Activated CD4-positive, alpha-beta T cell treated with anti-CD3 and anti-CD28 coated beads, Interleukin-2, amount 50 U/mL, for 24 hours (primary cell): ENCODE measurements around the gene SLC4A3.

Experiments used
- DNase-seq, 2 donors: peaks; one replicate each; pipeline ENCODE4 v3.0.0-alpha.2; 2020; ENCODE audit warnings: low read depth in 1 of 2, low spot score in 1 of 2

Gene SLC4A3, protein sequence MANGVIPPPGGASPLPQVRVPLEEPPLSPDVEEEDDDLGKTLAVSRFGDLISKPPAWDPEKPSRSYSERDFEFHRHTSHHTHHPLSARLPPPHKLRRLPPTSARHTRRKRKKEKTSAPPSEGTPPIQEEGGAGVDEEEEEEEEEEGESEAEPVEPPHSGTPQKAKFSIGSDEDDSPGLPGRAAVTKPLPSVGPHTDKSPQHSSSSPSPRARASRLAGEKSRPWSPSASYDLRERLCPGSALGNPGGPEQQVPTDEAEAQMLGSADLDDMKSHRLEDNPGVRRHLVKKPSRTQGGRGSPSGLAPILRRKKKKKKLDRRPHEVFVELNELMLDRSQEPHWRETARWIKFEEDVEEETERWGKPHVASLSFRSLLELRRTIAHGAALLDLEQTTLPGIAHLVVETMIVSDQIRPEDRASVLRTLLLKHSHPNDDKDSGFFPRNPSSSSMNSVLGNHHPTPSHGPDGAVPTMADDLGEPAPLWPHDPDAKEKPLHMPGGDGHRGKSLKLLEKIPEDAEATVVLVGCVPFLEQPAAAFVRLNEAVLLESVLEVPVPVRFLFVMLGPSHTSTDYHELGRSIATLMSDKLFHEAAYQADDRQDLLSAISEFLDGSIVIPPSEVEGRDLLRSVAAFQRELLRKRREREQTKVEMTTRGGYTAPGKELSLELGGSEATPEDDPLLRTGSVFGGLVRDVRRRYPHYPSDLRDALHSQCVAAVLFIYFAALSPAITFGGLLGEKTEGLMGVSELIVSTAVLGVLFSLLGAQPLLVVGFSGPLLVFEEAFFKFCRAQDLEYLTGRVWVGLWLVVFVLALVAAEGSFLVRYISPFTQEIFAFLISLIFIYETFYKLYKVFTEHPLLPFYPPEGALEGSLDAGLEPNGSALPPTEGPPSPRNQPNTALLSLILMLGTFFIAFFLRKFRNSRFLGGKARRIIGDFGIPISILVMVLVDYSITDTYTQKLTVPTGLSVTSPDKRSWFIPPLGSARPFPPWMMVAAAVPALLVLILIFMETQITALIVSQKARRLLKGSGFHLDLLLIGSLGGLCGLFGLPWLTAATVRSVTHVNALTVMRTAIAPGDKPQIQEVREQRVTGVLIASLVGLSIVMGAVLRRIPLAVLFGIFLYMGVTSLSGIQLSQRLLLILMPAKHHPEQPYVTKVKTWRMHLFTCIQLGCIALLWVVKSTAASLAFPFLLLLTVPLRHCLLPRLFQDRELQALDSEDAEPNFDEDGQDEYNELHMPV

DNA sequence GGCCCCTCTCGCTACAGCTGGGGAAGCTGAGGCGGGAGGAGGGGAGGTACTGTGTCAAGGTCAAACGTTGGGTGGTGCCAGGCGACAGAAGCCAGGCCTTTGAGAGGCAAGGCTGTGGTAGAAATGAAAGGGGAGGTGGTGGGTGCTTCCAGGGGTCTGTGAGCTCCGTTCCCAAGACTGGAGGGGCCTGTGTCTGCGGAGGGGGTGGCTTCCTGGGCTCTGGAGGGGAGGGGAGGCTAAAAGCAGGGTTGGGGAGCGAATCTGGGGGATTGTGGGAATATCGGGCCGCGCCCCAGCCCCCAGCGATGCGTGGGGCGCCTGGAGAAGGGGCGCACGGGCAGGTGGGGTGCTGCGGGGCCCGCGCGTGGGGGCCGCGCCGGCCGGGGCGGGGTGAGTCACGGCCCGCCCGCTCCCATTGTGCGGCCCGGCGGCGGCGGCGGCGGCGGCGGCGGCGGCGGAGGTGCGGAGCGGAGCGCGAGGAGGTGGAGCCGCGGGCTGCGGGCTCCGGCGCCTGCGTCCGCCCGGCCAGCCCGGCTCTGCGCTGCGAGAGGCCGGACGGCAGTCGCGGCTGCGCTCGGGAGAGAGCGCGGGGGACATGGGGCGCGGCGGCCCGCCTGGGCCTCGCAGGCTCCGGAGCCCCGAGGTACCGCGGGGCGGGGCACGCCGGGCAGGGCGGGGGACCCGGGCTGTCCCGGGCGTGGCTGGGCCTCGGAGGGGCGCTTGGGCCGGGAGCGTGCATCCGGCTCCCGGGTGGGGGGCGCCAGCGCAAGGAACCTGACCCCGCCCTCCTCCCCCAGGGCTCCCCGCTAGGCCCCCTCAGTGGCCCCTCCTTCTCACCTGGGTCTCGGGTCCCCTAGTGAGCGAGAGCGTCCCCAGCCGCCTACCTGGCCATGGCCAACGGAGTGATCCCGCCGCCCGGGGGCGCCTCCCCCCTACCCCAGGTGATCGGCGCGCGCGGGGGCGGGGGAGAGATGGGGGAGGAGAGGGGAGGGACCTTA, at the start of gene SLC4A3:
Gene SLC4A3 (plus strand): TSS at position 528 of the 998 bp plus-strand sequence. CDS start 363 bp downstream, at position 891.
- no peak for DNase-seq

DNA sequence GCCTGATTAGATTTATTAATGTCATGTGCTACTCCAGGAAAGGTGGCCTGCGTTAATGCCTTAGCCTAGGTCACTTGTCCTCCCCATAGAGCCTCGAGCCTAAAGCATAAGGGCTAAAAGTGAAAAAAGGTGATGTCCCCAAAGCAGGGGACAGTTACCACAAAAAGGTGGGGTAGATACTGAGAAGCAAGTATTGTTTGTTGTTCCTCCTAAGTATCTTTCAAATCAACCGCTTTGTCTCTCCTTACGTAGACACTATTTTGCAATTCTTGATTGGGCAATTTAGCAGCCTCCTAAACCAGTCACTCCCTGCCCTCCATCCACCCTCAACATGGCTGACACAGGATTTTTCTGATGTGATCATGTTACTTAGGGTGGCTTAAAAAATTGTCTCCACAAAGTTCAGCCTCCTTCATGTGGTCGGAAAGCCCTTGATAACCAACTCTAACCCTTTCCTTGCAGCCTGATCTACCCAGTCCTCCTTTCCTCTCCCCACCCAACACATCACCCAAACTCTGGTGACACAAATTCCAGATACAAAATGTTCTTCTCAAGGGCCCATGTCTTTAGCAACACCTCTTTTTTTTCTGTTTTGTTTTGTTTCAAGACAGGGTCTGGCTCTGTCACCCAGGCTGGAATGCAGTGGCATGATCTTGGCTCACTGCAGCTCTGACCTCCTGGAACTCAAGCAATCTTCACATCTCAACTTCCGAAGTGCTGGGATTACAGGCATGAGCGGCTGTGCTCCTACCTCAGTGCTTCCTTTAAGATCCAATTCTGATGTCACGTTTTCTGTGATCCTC, 48.4 kb upstream of the SLC4A3 start:
- DNase-seq, result no peak

DNA sequence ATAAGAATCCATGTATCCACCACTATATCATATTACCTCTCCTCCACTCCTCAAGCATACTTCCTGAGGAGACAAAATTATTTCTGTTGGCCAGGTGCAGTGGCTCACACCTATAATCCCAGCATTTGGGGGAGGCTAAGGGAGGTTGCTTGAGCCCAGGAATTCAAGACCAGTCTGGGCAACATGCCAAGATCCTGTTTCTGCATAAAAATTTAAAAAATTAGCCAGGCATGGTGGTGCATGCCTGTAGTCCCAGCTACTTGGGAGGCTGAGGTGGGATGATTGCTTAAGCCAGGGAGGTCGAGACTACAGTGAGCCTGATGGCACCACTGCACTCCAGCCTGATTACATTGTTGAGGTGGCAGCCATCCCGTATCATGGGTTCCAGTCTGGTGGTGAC, 46.1 kb upstream of the SLC4A3 start:
- DNase-seq, result no peak

DNA sequence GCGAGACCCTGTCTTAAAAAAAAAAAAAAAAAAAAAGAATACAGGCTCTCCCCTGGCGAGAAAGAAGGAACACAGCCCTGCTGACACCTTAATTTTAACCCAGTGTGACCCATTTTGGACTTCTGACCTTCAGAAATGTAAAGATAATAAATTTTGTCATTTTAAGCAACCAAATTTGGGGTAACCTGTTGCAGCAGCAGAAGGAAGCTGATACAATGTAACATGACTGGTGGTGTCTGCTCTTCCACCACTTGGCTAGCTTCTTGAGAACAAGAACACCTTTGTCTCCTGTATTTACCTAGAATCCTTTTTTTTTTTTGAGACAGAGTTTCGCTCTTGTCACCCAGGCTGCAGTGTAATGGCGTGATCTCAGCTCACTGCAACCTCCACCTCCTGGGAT, 36.3 kb upstream of the SLC4A3 start:
- DNase-seq, result no peak

DNA sequence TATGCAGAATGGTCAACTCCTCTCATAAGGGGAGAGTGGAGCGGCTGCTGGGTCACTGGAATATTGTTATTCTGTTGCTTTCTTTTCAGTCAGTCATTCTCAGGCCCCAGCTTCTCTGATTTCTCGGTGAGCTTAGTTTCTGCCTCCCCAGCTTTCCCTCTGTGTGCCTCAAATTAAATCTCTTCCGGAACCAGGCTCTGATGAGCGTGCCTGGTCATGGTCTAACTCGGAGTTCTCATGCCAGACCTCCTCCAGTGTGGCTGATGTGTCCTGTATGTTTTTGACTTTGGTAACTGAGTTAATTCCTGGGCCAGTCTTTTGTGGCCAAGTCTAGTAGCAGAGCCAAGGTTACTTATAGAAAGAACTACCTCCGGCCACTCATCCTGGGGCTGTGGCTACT, 34.7 kb upstream of the SLC4A3 start:
- no peak for DNase-seq

DNA sequence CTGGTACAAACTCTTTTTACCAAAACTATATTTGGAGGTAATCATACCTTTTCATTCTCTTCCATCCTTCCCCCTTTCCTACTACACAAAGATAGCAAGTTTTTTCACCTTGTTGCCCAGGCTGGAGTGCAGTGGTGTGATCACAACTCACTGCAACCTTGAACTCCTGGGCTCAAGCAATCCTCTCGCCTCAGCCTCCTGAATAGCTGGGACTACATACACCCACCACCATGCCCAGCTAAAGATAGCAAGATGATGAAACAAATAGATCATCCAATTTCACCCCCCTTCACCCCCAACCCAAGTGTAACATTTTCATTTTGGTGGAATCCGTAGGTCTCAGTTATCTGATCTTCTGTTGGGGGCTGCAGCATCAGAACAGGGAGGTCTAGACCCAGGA, 34.3 kb upstream of the SLC4A3 start:
- no peak for DNase-seq

DNA sequence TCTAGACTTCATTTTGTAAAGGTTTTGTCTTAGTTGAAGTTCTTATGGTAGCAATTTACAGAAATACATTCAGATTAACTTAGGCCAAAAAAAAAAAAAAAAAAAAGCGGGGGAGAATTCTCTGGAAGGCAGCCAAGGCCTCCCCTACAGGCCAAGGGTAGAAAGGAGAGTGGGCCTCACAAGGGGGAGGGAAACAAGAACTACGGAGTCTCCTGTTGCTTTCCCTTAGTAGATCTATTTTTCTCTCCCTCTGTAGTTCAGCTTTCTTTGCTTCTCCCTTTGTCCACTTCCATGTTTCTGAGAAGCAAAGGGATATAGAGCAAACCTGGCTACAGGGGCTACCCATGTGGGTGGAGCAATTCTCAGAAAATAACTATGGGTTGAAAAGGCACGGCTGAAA, 32.2 kb upstream of the SLC4A3 start:
- no peak for DNase-seq

DNA sequence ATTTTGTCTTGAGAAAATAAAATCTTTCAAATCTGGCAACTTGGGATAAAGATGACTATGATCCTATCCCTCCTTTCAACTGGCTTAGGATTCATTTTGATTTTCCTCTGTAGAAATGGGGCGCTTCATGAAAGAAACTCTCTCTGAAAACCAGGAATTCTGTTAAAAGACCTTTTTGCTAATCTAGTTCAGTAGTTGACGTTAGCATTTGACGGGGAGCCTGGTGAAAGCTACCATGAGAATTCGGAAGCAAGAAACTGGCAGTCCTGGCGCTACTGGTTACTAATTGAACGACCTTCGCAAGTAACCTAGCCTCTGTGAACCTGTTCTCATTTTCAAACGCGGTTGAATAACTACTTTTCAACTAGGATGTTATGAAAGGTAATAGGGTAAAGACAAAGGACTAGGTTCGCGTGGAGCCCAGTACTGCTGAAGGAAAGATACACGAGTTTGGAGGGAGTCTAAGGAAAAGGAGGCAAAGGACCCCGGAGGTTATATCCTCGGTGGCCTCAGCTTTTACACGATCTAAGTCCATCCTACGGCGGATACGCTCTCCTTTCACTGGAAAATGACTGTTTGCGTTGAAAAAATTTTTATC, 30.4 kb upstream of the SLC4A3 start:
- DNase-seq, result peak in 1 of 2 donors; percentile 4

DNA sequence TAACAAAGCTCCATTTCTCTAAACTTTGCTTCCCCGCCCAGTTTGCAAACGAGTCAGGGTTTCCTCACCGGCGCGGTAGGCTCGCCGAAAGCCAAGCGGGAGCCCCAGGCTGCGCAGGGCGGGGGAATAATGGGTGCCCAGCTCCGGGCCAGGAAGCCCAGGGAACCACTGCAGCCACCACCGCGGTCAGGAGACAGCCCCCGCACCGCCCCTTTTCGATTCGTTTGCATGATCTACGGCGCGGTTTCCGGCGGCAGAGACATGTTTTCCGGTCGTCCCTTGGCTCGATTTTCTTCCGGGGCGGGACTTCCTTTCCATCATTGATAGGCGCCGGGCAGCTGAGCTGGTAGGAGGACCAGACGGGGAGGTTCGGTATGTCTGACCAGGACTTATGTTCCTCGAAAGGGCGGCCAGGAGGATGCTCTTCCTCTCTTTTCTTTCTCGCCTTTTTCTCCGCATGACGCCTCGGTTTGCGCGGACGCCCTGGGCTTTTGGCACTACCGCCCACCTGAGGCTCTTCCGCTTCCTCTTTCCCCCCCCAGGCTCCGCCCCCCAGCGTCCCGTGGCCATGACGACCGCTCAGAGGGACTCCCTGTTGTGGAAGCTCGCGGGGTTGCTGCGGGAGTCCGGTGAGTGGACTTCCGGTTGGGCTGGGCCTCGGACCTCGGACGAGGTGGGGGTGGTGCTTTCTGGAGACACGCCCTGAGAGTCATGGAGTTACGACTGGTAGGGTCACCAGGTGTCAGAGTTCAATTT, 29.7 kb upstream of the SLC4A3 start, which contains the start of gene STK11IP:
Gene STK11IP (plus strand): TSS at position 306 of the 756 bp plus-strand sequence. CDS start 263 bp downstream, at position 569.
- DNase-seq, result peak; percentile 79 to 92

DNA sequence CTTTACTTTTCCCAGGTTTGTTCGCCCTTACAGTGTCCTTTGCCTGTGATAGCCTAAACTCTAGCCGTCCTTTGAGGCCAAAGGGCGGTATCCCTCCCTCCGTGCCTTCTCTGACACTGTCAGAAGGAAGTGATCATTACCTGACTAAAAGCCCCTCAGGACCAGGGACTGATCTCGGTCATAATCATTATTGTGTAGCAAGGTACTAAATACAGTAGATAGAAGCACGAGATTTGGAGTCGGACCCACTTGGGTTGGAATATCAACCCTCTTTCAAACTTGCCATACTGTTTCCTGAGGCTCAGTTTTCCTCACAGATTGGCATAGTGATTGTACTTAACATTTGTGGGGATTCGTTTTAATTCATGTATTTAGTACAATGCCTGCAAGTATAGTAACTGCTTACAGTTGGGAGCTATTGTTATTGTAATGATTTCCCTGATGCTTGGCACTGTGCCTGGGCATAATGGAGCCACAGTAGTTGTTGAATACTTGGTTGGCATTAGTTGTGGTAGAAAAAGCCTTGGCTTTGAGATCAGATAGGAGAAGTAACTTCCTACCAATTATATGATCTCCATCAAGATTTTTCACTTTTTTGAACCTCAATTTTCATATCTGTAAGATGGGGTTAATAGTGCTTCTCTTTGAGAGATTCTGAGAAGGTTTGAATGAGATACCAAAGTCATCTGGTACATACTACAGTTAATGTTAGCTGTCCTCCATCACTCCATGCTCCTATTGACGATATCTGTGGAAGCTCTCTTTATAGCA, 28.9 kb upstream of the SLC4A3 start:
- DNase-seq, result no peak

DNA sequence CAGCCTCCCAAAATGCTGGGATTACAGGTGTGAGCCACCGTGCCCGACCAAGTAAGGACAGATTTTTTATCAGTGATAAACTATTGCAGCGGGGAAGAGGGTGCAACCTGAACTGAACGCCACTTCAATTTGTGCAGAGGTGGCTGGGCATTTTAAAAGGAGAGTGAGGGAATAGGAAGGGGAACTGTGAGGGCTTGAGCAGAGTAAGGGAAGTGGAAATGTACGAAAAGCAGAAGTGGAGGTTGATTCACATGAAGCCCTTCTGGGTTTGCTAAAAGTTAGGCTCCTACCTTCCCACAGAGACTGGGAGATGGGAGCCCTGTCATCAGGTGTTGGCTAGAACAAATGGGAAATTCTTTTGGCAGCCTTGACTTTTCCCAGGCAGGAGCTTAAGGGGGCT, 23.7 kb upstream of the SLC4A3 start:
- no peak for DNase-seq

DNA sequence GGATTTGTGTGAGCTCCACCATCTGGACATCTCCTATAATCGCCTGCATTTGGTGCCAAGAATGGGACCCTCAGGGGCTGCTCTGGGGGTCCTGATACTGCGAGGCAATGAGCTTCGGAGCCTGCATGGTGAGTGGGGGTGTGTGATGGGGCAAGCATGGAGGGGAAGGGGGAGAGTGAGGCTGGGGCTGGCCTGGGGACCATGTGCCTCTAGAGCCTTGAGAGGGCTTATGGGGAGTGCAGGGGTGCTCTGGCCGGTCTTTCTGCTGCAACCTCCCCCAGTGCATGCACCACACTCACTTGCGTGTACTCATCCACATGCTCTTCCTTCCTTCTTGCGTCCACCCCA, 21.8 kb upstream of the SLC4A3 start:
- no peak for DNase-seq

DNA sequence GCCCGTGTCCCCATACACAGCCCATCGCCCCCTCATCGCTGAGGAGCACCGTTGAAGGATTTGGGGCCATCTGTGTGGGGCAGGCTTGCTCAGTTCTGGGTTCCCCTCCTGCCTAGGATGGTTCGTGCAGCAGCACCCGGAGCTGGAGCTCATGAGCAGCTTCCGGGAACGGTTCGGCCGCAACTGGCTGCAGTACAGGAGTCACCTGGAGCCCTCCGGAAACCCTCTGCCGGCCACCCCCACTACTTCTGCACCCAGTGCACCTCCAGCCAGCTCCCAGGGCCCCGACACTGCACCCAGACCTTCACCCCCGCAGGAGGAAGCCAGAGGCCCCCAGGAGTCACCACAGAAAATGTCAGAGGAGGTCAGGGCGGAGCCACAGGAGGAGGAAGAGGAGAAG, 19.5 kb upstream of the SLC4A3 start:
- no peak for DNase-seq

DNA sequence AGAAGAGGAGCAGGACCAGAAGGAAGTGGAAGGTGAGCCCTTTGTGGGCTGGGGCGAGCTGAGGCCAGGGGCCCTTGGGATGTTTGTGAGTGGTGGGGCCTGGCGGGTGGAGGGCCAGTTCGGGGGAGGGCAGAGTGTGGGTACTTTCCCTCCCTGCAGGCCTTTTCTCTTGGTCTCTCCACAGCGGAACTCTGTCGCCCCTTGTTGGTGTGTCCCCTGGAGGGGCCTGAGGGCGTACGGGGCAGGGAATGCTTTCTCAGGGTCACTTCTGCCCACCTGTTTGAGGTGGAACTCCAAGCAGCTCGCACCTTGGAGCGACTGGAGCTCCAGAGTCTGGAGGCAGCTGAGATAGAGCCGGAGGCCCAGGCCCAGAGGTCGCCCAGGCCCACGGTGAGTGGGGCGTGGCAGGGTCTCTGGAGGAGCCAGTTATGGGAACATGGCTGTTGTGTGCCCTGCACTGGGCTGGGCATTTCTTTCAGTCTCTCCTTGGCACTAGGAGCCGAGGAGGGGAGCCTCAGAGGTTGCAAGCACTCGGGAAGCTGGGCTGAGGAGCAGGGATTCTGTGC, 18.9 kb upstream of the SLC4A3 start:
- DNase-seq, result no peak

DNA sequence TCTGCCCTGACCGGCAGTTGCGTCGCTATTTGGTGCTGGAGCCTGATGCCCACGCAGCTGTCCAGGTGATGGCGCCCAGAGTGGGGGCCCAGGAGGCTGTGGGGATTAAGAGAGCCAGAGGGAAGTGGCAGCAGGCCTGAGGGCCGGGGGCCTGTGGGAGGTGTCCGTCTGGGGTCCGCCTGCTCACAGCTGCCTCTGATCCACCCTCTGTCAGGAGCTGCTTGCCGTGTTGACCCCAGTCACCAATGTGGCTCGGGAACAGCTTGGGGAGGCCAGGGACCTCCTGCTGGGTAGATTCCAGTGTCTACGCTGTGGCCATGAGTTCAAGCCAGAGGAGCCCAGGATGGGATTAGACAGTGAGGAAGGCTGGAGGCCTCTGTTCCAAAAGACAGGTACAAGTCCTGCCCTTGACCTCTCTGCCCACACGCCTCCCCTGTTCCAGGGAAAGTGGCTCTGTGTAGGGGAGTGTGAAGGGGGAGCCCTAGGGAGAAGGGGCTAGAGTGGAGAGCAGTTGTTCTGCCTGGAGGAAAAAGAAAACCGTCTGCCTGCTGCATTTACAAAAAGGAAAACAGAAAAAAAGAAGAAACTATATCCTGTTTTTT, 18.2 kb upstream of the SLC4A3 start:
- no peak for DNase-seq

DNA sequence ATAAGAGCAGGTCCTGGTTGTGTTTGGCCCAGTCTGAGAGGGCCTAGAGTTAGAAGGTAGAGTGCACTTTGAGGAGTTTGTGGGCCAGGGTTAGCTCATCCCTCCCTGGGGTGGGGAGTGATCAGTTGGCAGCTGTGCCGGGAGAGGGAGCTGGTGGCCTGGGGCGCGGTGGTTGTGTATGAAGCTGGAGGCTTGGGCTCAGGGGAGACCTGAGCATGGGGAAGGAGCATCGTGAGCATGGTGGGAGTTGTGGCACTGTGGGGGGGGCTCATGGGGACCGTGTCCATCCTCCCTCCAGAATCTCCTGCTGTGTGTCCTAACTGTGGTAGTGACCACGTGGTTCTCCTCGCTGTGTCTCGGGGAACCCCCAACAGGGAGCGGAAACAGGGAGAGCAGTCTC, 16.1 kb upstream of the SLC4A3 start:
- no peak for DNase-seq
